Stimulated activated CD4-positive, alpha-beta T cell treated with anti-CD3 and anti-CD28 coated beads, Interleukin-2, amount 100 ng/mL, for 4 hours (primary cell): ENCODE results near the gene AVPR2.

Experiments
- DNase-seq: peaks from one replicate; pipeline ENCODE4 v3.0.0-alpha.2; 2020; ENCODE audit warnings: low read depth

Gene AVPR2

GRCh38 chrX:153871451-153871850 is 33.0 kb upstream of the AVPR2 start:
- DNase-seq: no peak

- DNase-seq: no peak
Observed at GRCh38 chrX:153871946-153872878, 32.3 kb upstream of the AVPR2 start.

DNA sequence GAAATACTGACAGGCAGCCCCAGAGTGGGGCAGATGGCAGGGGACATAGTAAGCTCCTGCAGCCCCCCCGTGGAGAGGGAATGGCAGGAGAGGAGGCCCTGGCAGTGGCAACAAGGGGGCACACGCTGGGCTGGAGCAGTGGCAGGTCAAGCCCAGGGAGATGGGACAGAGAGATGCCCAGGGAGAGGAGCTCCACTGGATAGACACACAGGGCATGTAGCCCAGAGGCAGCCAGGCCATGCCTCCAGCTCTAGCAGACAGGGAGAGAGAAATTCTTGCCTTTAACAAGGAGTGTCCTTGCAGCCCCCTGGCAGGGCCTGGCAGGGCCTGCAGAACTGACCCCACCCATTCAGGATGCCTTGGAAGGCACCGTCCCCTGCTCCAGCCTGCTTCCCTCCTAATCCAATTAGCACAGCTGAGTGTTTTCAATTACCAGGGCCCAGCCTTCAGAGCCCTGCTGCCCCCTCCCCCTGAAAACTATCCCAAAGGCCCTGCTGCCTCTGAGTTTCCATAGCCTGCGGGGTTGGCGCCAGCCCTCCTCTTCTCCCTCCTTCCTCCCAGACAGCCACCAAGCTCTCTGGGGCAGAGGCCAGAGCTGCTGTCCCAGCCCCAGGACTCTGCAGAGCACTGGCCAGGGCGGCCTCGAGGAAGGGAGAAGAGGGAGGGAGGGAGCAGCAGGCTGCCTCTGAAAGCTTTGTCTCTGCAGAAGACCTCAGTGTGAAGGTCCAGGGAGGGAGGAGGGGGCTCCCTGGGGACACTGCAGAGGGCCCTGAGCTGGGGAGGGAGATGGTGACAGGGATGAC is 31.0 kb upstream of the AVPR2 start:
- no peak for DNase-seq

DNA sequence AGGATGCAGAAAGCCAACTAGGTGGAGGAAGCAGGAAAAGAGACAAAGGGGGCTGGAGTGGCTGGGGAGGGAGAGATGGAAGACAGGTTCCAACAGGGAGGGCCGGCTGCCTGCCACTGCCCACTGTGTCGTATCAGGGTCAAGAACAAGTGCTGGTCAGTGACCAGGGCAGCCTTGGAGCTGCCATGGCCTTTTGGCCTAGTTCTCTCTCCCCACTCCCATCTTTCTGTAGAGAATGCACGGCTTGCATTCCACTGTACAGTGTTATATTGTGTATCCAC is 30.4 kb upstream of the AVPR2 start:
- no peak for DNase-seq

DNA sequence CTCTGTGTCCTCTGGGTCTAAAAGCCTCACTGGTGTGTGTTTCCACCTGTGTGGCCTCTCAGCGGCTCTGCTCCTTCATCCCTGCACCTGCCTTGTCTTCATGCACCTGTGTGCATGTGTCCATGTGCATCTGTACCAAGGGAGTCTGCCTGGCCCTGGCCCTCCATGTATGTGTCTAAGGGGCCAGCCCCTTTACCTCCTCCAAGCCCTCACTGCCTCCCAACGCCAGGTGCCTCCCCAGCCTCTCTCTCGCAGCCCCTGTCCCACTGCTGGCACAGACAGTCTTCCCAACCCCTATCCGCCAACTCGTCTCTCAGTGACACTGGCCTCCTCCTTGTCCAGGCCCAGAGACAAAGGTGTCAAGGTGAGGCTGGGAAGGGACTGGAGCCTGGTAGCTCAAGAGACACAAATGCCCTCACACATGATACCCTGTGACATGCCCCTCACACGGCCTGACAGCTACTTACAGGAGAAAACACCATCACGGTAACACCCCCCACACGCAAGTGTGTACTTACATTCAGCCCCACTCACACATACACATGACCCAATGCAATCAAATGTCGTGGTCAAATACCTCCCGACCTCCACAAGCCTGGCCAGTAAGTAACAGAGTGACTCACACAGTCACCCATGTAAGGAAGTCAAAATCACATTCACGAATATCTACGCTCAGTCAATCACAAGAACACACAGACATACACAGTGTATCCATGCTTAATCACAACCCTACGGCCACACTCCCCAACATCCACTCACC is 29.9 kb upstream of the AVPR2 start:
- no peak for DNase-seq

GRCh38 chrX:153875391-153876111 is 28.9 kb upstream of the AVPR2 start:
- DNase-seq: peak; percentile 33

DNA sequence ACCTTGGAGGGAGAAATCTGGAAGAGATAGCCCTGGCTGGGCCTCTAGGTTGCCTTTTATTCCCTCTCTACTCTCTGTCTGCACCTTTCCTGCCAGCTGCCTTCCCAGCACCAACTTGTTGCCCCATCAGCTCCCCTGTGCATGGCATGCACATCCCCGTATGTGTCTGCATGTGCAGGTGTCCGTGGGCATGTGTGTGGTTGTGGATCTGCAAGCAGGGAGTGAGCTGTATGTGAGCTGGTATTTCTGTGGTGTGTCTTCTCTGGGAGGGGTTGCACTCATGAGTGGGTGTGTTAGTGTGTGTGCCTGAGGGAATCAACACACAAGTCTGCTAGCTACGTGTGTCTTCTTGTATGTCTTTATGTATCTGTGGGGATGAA is 28.4 kb upstream of the AVPR2 start:
- no peak for DNase-seq

DNA sequence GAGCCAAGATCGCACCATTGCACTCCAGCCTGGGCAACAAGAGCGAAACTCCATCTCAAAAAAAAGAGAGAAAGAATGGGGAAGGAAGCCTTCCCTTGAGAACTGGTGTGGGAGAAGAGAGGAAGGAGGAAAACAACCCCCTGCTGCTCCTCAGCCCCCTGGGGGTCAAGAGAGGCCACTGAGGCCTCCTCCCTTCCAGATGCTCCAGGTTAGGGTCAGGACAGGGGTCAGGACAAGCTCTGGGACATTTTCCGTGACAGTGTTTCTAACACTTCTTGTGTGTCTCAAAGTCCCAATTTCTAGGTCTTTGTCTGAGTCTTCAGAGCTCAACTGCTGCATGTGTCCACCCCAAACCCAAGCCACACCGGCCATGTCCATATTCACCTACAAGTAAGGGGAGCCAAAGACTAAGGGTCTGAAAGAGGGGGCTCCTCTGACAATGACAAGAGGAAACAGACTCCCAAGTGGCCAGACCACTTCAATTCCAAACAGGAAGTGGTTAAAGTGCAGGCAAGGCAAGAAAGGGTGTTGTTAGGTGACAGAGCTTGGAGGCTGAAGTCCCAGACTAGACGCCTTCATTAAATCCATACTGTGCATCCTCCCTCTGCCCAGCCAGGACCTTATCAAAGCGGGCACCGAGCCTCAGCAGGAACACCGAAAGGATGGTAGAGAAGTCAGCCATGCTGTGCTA is 26.8 kb upstream of the AVPR2 start:
- no peak for DNase-seq

GRCh38 chrX:153878345-153878744 is 26.1 kb upstream of the AVPR2 start:
- no peak for DNase-seq

GRCh38 chrX:153878969-153879653 is 25.4 kb upstream of the AVPR2 start:
- peak; percentile 11 for DNase-seq

DNA sequence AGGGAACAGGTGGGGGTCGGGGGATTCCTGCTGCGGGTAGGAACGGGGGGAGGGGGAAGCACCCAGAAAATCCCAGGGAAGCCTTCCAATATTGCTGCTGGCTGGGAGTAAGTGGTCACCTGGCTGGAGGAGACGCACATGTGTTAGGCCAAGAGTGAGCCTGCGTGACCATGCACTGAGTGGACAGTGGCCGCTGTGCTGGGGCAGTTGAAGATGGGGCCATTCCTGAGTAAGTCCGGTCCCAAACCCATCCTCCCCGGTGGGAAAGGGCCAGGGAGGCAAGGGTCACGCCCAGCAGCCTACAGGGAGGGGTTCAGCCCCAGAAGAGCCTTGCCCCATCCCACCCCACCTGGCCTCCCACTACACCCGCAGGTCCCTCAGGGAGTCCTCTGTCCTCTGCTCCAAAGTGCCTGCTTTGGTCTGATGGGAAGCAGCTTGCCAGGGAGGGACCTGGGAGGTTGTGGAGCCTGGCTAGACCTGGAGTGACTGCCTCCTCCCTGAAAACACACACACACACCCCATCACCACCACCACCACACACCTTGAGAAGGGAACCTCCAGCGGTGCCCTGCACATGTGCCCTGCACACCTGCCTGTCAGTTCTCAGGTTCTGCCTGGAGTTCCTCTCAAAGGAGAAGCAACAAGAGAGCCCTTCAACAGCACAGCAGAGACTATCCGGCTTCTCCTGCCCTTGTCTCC is 24.6 kb upstream of the AVPR2 start:
- no peak for DNase-seq

DNA sequence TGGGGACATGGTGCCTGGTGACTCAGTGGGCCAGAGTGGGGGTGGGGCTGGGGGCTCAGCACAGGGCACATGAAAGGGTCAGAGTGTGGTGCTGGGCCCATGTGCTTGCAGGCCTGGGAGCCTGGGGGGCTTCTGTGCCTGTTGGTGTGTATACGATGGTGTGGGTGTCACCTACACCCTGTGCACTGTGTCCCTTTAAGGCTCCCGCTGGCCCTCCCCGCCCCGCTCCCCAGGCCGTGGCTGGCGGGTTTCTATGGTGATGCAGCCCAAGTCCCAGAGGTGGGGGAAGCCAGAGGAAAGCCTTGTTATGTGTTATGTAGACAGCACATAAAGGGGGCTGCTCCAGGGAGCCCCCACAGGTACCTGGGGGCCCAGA is 24.0 kb upstream of the AVPR2 start:
- DNase-seq: no peak

DNA sequence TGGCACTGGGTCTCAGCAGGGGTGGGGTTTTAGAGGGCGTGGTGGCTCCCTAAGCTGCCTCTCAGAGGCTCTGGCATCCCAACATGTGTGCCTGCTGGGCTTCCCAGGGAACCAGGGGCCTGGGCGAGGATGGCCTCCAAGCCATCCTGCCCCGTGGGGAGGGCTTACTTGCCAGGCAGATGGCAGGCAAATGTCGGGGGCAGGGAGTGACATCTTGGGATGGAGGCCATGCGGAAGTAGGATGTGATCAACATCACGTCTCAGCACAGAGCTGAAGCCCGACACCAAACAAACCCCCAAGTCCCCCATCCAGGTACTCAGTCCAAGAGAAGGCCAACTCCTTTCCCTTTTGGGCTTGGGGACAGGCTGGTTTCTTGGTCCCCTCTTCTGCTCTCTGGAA is 23.2 kb upstream of the AVPR2 start:
- no peak for DNase-seq

DNA sequence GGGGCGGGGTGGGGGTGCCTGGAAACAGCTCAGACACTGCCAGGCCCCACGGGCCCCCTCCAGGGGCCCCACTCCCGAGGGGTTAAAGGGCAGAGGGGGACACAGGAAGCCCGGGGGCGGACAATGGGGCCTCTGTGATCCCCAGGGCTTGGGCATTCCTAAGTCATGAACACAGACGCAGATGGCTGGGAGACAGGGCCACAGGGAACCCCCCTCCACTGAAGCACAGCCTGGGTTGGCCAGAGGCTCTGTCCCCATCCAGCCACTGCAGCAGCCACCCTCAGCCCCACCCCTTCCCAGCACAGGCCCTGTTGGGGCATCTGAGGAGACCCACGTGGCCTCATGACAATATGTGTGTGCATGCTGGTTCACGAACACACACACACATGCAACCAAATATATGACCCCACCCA is 22.4 kb upstream of the AVPR2 start:
- no peak for DNase-seq

GRCh38 chrX:153882557-153882956 is 21.9 kb upstream of the AVPR2 start:
- no peak for DNase-seq

DNA sequence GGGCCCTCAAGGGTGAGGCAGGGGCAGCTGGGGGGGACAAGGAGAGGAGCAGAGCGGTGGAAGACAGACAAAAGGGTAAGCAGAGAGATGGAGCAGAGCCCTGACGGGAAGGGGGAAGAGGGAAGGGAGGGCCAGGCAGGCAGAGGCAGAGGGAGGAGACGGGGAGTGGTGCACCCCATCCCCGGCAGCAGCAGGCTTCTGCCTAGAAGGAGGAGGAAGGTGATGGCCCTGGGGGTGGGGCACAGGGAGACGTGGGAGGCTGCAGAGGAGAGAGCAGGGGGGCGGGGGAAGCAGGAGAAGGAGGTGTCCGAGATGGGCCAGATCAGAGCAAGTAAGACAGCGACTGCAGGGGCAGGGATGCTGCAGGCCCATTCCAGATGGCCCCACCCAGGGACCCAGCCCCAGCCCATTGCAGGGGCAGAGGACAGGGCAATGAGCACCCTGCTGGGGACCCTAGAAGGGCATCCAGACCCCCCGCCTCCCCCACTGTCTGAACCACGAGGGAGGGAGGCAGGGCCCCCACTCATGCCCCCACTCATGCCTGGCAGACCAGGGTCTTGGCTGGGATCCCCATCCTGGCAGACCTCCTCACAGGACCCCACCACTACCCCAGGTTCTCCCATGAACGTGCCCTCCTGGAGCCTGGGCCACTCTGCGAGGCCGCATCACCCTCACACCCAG is 21.2 kb upstream of the AVPR2 start:
- DNase-seq: no peak

GRCh38 chrX:153884136-153884535 is 20.3 kb upstream of the AVPR2 start:
- DNase-seq: no peak

DNA sequence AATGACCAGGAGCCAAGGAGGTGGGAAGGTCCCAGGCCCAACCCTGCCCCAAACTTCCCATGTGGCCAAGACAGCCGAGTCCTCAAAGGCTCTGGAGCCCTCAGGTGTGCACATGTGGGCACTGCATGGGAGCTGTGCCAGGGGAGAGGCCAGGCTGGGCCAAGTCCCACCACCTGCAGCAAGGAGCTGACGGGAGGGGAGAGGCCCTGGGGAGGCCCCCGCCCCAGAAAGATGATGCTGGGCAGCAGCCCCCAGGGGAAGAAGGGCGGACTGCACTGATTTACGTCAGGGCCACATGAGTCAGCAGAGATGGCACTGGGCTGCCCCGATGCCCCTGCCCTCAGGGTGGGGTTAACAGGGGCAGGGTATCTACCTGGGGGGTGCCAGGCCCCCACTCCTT is 19.9 kb upstream of the AVPR2 start:
- DNase-seq: no peak

DNA sequence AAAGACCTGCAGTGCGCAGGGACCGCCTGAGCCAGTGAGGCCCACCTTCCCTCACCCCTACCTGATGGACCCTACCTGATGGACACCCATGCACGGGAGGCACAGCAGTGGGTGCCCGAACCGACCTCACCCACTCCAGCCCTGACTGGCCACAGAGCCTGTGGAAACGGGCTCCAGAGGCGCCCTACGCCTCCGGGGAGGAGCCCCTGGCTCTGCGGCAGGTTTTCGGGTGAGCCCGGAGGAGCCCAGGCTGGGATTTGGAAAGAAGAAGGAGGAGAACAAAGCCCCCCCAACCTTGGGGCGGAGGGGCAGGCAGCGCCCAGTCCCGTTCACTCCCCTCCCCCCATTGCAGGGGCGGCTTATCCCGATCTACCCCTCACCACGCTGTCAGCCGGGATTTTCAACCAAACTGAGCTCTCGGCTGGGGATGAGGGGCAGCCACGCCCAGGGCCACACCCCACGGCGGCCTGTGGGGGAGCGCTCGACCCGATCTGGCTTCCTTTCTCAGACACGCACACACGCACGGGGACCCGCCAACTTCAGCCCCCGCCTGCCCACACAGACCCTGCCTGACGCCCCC is 19.2 kb upstream of the AVPR2 start:
- DNase-seq: no peak
